ENCODE measurements around the gene PHKB. TPM values are rescaled to one million over a fixed set of nuclear protein-coding genes. Genes with fewer than 3 reads are reported as not detected.

PHKB gene
- total and polyA plus RNA-seq, 2 of the 8 experiments (the other 6 are each of a cell fraction or from before 2014, with no cell fraction given): 18.6 to 38.3 TPM

- H3K79me1 ChIP-seq (ENCODE audit: low read depth, low read length): no peaks in the 10 kb centered on the region
- TF ChIP-seq CBX5 (IDR thresholded peaks at IDR 0.05; ENCODE audit: low read depth, low read length): no peak
- no peak for TF ChIP-seq EGR1 (IDR thresholded peaks at IDR 0.05; ENCODE audit: borderline replicate concordance, low read depth, low read length)
- TF ChIP-seq SRF (IDR thresholded peaks at IDR 0.05; ENCODE audit: low read depth, low read length): no peak
- no peak for TF ChIP-seq FOSL1 (IDR thresholded peaks at IDR 0.05; ENCODE audit: insufficient read depth, low read depth, low read length)
Measured at GRCh38 chr16:47574091-47575054, 113.2 kb downstream of the PHKB start.

More at GRCh38 chr16:47574091-47575054, 113.2 kb downstream of the PHKB start:
- H3K14ac ChIP-seq (ENCODE audit: insufficient read length): no peak overlapping the region
- 71% methylated on average over 5 of the region's 5 CpGs; no CpG with 5 or more reads in 1 of the 2 experiments for WGBS, 2 experiments (ENCODE audit: extremely low coverage in 1 of 2, insufficient coverage in 1 of 2, insufficient read length in 1 of 2, insufficient replicate concordance in 2 of 2, low coverage in 1 of 2, low lambda C conversion rate in 2 of 2, missing lambda C conversion rate in 1 of 2)
- no peak overlapping the region for H4K8ac ChIP-seq (ENCODE audit: extremely low read depth, insufficient read depth, low read length)
- no peak overlapping the region for H3K4me3 ChIP-seq (ENCODE audit: extremely low read depth in 1 of 4, insufficient read depth in 2 of 4, low read depth in 3 of 4, low read length in 4 of 4)
- no peak overlapping the region for H2BK15ac ChIP-seq (ENCODE audit: low read length)
- no peak overlapping the region for H2BK20ac ChIP-seq (ENCODE audit: low read length)
- DNase-seq (ENCODE audit: low read depth in 1 of 2, low spot score in 2 of 2) (no peak), FAIRE-seq (peak; percentile 60)
- no peaks in the 10 kb centered on the region for H3K23me2 ChIP-seq (ENCODE audit: low read depth, low read length)
- no peaks in the 10 kb centered on the region for H3K4me1 ChIP-seq (replicated peaks in 1 of 4; ENCODE audit: control insufficient read depth in 3 of 4, insufficient read depth in 4 of 4, low read length in 3 of 4)
- H2BK120ac ChIP-seq (replicated peaks; ENCODE audit: low read depth, low read length): no peak overlapping the region
- no peak overlapping the region for H2BK12ac ChIP-seq (ENCODE audit: low read depth, low read length)
- H4K20me1 ChIP-seq (replicated peaks in 1 of 2; ENCODE audit: control insufficient read depth in 1 of 2, insufficient read depth in 2 of 2, low read length in 2 of 2): no peaks in the 10 kb centered on the region
- H3K27ac ChIP-seq (ENCODE audit: low read depth, low read length): no peak overlapping the region
- ChIA-PET POLR2A (ENCODE audit: partially characterized antibody) (no interaction called here), CTCF (ENCODE audit: partially characterized antibody) (no interaction called here)
- no peaks in the 10 kb centered on the region for H3K79me2 ChIP-seq (ENCODE audit: control insufficient read depth in 1 of 2, insufficient read depth in 2 of 2, low read length in 2 of 2)
- no peak overlapping the region for H3K4me2 ChIP-seq (ENCODE audit: insufficient read depth in 1 of 2, low read depth in 2 of 2, low read length in 2 of 2)
- no peak overlapping the region for H2BK5ac ChIP-seq (ENCODE audit: low read depth, low read length)
- H3K23ac ChIP-seq (ENCODE audit: insufficient read length): no peak overlapping the region
- H3K36me3 ChIP-seq (ENCODE audit: control insufficient read depth in 2 of 4, insufficient read depth in 4 of 4, low read length in 3 of 4): no peaks in the 10 kb centered on the region
- no peak overlapping the region for H3K4ac ChIP-seq (replicated peaks; ENCODE audit: insufficient read length, low read depth, low read length)
- H3K9me3 ChIP-seq (ENCODE audit: insufficient read depth in 2 of 2, low read depth in 1 of 2, low read length in 1 of 2): no peaks in the 10 kb centered on the region
- no peaks in the 10 kb centered on the region for H3K27me3 ChIP-seq (replicated peaks in 1 of 4; ENCODE audit: control insufficient read depth in 3 of 4, extremely low read depth in 1 of 4, insufficient read depth in 3 of 4, low read length in 3 of 4)
- H3K56ac ChIP-seq (replicated peaks; ENCODE audit: insufficient read length, low read depth, low read length): no peak overlapping the region
- H4K5ac ChIP-seq (ENCODE audit: insufficient read length, low read depth, low read length): no peak overlapping the region
- H3K18ac ChIP-seq (ENCODE audit: extremely low read depth, low read length): no peak overlapping the region
- no peak overlapping the region for H3K9ac ChIP-seq (replicated peaks in 1 of 4; ENCODE audit: extremely low read depth in 1 of 4, low read depth in 3 of 4, low read length in 3 of 4)
- H4K91ac ChIP-seq (replicated peaks; ENCODE audit: insufficient read length, low read length): no peak overlapping the region
- H2AK5ac ChIP-seq (ENCODE audit: low read depth, low read length): no peak overlapping the region
- H2AFZ ChIP-seq (ENCODE audit: low read length): no peak overlapping the region

Data from H1 (cell line).